Skin of body (tissue), 2 donors: Measurements from ENCODE around the gene PGAP1. TPM values are rescaled to one million over a fixed set of nuclear protein-coding genes. Genes with fewer than 3 reads are reported as not detected.

Source experiments
- DNase-seq: peaks from one replicate; lab custom pipeline; 2025; lab: John Stamatoyannopoulos, UW
- total RNA-seq: library from RNA; depleted of rRNA; stranded (reverse); fragments of >200 nt; gene quantifications from one replicate; pipeline ENCODE4 v1.2.3, GENCODE V29; 2014

The PGAP1 gene, protein sequence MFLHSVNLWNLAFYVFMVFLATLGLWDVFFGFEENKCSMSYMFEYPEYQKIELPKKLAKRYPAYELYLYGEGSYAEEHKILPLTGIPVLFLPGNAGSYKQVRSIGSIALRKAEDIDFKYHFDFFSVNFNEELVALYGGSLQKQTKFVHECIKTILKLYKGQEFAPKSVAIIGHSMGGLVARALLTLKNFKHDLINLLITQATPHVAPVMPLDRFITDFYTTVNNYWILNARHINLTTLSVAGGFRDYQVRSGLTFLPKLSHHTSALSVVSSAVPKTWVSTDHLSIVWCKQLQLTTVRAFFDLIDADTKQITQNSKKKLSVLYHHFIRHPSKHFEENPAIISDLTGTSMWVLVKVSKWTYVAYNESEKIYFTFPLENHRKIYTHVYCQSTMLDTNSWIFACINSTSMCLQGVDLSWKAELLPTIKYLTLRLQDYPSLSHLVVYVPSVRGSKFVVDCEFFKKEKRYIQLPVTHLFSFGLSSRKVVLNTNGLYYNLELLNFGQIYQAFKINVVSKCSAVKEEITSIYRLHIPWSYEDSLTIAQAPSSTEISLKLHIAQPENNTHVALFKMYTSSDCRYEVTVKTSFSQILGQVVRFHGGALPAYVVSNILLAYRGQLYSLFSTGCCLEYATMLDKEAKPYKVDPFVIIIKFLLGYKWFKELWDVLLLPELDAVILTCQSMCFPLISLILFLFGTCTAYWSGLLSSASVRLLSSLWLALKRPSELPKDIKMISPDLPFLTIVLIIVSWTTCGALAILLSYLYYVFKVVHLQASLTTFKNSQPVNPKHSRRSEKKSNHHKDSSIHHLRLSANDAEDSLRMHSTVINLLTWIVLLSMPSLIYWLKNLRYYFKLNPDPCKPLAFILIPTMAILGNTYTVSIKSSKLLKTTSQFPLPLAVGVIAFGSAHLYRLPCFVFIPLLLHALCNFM
- total RNA-seq = 31.5 TPM

DNA sequence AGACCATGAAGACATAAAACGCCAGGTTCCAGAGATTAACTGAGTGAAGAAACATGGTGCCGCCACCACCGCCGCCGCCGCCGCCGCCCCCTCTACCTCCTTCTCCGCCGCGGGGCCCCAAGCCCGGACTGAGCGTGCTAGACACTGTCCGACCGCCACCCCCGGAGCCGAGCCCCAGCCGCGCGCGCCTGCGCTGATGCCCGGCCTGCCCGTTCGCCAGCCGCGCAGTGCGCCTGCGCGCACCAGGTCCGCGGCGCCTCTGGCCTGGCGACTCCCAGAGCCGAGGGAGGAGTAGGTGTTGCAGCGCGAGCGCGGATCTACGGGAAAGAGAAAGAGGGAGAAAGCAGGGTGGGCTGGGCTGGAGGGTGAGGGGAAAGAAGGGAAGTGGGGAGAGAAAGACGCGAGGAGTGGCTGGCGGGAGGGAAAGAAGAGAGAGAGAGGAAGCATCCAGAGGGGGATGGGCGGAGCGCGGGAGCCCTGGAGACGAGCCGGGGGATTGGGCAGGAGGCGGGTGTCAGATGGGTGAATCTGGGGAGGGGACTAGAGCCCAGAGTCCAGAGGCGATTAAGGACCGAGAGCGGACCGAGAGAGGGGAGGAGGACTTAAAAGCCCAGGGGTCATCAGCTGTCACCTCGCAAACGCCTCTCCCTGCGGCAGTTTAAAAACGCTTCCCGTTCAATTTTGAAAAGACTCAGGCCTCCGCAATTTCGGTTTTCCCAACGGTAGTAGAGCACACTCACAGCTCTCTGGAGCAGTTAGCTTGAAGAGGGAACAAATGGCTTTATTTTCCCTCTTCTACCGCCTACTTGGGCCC lies at the start of gene PGAP1:
Gene PGAP1, minus strand, starts transcription at position 146 of the 814 bp plus-strand sequence. Its CDS starts 91 bp downstream, at position 55.
- DNase-seq = peak; percentile 85

DNA sequence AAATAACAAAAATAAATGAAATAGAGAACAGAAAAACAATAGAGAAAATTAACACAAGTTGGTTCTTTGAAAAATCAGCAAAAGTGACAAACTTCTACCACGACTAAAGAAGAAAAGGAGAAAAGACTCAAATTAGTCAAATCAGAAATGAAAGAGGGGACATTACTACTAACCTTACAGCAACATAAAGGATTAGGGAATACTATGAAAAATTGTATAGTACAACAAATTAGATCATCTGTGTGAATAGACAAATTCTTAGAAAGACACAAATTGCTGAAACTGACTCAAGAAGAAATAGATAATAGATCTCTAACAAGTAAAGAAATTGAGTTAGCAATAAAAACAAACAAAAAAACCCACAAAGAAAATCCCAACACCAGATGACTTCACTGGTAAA lies 48.5 kb upstream of the PGAP1 start:
- DNase-seq = no peak

GRCh38 chr2:196971574-196972279 lies 45.2 kb upstream of the PGAP1 start:
- no peak for DNase-seq

- no peak for DNase-seq
Measured at GRCh38 chr2:196970099-196970498, 43.6 kb upstream of the PGAP1 start.

DNA sequence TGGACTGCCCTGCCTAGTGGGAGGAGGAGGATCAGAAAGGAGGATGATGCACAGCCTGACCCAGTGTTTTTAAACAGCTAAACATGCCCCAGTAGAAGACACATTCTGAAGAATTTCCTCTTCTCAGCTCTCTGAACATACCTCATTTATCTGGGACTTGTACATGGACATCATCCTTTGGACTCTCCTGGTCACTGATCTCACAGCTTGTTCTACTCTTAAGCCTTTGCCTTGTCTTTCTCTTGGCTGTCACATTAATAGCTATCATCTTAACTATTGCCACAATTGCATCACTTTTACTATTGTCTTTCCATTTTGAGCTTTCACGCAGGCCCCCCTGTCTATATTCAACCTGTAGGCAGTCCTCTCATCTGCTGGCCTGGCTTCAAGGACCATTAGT lies 42.0 kb upstream of the PGAP1 start:
- no peak for DNase-seq

DNA sequence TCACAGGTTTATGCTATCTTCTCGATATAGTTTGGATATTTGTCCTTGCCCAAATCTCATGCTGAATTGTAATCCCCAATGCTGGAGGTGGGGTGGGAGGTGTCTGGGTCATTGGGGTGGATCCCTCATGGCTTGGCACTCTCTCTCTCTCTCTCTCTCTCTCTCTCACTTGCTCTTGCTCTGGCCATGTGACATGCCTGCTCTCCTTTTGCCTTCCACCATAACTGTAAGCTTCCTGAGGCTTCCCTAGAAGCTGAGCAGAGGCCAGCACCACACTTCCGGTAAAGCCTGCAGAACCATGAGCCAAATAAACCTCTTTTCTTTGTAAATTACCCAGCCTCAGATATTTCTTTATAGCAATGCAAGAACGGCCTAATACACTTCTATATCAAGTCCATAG lies 41.3 kb upstream of the PGAP1 start:
- DNase-seq = no peak

GRCh38 chr2:196967116-196967515 lies 40.6 kb upstream of the PGAP1 start:
- DNase-seq = peak; percentile 25

- no peak for DNase-seq
Measured at GRCh38 chr2:196966061-196966460, 39.6 kb upstream of the PGAP1 start.

- DNase-seq = no peak
Measured at GRCh38 chr2:196965651-196966050, 39.1 kb upstream of the PGAP1 start.

DNA sequence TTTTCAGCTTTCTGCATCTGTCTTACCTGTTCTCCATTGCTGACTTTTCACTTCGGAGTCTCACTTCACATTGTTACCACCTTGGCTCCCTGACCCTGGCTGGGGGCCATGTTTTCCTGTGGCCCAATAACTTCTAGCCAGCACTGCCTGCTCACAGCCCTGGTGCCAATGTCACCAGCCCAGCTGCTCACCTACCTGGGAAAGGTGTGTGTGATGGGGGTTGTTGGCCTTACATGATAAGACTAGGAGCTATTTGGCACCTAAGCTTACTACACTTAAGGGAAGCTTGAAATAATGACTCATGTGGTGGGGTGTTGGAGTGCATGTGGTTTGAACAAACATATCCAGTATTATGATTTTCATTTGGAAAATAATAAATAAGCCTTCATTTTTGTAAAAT lies 37.5 kb upstream of the PGAP1 start:
- no peak for DNase-seq

DNA sequence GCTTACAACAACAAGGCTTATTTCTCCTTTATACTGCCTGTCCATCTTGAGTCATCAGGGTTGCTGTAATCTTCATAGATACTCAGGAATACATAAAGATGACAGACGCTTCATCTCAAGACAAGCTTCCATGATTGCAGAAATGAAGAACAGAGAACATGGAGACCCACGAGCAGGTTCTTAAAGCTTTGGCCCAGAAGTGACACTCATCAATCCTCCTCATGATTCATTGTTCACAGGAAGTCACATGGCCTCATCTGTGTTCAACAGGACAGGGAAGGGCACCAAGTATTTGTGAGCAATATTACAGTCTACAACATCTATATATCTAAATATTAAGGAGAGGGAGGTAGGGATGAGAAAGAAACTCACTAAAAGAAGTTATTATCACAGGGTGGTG lies 36.5 kb upstream of the PGAP1 start:
- DNase-seq = no peak

DNA sequence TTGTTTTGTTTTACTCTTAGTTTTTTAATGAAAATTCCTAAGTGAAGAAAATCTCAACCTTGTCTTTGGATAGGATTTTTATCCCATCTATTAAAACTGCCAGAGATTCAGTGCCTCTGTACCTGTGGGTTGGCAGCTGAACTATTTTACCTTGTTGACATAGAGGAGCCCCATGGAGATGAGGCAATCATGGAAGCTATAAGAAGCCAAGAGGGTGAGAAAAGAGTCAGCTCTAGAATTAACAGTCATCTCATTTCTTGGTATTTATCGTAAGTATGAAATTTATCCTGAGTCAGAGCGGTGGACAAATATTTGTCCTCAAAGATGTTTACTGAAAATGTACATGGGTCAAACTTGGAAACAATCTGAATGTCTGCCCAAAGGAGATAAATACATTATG lies 35.8 kb upstream of the PGAP1 start:
- no peak for DNase-seq

DNA sequence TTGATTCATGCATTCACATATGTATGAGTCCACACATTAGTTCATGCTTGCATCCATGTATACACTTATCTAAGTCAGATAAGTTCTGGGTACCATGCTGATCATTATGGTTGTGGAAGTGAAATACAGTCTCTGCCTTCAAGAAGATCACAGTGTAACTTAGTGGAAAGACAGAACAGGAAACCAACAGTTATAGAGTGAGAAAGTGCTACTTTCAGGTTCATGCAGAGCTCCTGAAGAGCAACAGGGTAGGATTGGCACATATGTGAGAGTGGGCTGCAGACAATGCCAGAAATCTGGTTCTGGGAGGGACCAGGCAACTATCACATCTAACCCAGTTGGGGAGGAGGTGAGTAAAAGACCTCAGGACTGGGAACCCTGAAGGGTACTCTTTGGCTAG lies 35.4 kb upstream of the PGAP1 start:
- DNase-seq = no peak

DNA sequence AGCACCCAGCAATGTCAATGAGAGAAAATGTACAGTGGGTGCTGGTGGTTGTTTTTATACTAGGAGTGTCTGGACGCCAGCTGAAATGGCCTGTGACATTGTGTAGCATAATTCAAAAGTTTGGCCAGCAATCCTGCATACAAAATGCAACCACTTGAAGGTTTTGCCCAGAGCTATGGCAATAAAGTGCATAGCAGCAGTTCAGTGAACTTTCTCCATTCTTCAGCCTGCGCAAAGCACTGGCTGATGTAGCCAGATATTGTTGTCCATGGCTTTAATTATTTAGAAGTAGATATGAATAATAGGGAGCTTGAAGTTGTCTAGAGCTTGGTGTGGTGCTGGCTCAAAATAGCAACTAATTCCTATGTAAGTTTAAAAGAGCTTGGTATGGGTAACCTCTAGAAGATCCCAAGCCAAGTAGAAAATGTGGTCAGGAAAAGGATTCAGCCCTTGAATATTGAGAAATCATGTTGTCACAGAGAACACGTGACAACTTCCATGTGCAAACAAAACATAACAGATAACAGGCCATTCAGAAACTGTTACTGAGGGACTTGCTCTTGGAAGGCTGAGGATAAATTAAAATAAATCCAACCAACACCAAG lies 33.3 kb upstream of the PGAP1 start:
- DNase-seq = no peak

- DNase-seq = no peak
Measured at GRCh38 chr2:196959281-196959680, 32.8 kb upstream of the PGAP1 start.

GRCh38 chr2:196957881-196958525 lies 31.5 kb upstream of the PGAP1 start:
- no peak for DNase-seq

GRCh38 chr2:196957442-196957841 lies 30.9 kb upstream of the PGAP1 start:
- DNase-seq = no peak

GRCh38 chr2:196956069-196956468 lies 29.6 kb upstream of the PGAP1 start:
- DNase-seq = no peak

GRCh38 chr2:196955036-196955435 lies 28.5 kb upstream of the PGAP1 start:
- DNase-seq = no peak

- no peak for DNase-seq
Measured at GRCh38 chr2:196954001-196954400, 27.5 kb upstream of the PGAP1 start.
